Activated CD8-positive, alpha-beta memory T cell treated with anti-CD3 and anti-CD28 coated beads, Interleukin-2, amount 50 U/mL, for 1 hour (primary cell): ENCODE results near the gene KRT38.
"Not testable (repeated sequence)": the region's sequence is repeated elsewhere in the genome, so short reads cannot be mapped to it uniquely, and the experiment has no call there.

Source experiments
- DNase-seq: peaks from one replicate; pipeline ENCODE4 v3.0.0-alpha.2; 2020; ENCODE audit errors: extremely low read depth

The KRT38 gene

DNA sequence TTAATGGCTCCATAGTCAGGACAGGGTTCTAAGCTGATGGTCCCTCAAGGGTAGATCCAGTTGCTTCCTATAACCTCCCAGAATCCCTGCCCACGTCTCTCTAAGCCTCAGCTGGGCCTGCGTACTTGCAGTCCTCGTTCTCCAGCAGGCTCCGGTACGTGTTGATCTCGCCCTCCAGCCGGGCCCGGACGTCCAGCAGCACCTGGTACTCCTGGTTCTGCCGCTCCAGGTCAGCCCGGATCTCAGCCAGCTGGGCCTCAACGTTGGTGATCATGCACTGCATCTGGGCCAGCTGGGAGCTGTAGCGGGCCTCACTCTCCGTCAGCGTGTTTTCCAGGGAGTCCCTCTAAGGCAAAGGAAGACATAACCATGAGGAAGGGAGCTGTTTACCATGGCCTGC lies 21.9 kb upstream of the KRT38 start:
- no peak for DNase-seq

- no peak for DNase-seq
Measured at GRCh38 chr17:41457676-41458075, 16.9 kb upstream of the KRT38 start.

DNA sequence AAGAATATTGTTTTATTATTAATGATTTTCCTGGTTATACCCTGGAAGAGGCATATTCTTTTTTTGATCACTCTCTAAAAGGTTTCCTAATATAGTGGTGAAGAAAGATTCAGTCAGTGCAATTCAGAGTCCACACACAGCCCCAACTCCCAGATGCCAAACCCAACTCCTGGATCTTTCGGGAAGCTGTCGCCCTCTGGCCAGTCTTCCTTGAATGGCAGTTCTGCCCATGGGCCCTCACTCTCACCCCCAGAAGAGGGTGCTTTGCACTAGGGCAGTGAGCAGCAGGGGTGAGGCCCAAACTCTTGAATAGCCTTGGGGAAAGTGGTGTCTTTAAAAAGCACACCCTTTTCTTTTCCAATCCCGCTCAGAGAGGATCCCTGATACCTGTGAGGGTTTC lies 15.4 kb upstream of the KRT38 start:
- no peak for DNase-seq

GRCh38 chr17:41455236-41455635 lies 14.5 kb upstream of the KRT38 start:
- DNase-seq = no peak

GRCh38 chr17:41453066-41453465 lies 12.3 kb upstream of the KRT38 start:
- no peak for DNase-seq

- no peak for DNase-seq
Measured at GRCh38 chr17:41452281-41452680, 11.5 kb upstream of the KRT38 start.

GRCh38 chr17:41451154-41451728 lies 10.5 kb upstream of the KRT38 start:
- no peak for DNase-seq

- no peak for DNase-seq
Measured at GRCh38 chr17:41449008-41449407, 8.2 kb upstream of the KRT38 start.

DNA sequence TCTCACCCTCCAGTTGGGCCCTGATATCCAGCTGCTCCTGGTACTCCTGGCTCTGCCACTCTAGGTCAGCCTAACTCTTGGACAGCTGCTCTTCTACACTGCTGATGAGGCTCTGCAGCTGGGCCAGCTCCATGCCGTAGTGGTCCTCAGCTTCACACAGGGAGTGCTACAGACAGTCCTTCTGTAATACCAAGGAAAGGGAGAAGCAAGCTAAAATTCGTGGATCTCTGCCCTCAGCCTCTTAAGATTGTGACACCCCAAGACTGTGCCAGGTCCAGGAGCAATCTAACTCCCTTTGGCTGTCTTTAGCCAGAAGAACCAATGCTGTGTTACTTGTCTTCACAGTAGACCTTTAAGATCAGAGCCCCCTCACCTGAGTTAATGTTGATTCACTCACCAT lies 7.7 kb upstream of the KRT38 start:
- no peak for DNase-seq

DNA sequence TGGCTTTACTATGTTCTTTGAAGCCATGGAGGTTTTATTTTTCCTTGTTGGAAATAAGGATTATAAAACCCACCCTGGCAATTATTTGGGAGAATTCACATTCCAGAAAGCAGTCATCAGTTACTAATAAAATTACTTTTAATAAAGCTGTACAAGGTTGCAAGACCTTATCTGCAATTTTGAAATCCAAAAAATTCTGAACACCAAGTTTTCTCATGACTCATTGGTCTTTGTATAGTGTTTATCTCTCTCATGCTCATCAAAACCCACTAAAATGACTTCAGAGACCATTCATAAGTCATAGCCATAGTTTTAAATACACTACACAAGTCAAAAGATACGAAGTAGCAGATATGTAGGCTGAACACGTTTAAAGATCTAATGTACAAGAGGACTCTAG lies 6.0 kb upstream of the KRT38 start:
- DNase-seq = no peak

DNA sequence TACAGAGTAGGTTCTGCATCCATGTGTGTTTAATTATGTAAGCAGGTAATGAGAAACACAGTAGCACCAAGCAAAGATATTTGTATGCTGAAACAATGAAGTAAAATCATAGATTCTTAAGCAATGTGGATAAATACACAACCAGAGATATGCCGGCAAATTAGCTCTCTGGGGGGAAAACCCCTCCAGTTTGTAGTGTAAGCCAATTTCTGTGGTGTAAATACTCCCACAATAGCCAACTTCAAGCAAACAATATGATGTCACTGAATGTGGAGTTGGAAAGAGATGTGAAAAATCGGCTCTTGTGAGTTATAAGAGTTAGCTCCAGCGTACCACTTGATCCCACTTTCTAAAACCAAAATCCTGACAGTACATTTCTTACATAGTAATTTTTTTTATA lies 3.9 kb upstream of the KRT38 start:
- no peak for DNase-seq

- no peak for DNase-seq
Measured at GRCh38 chr17:41444186-41444585, 3.4 kb upstream of the KRT38 start.

DNA sequence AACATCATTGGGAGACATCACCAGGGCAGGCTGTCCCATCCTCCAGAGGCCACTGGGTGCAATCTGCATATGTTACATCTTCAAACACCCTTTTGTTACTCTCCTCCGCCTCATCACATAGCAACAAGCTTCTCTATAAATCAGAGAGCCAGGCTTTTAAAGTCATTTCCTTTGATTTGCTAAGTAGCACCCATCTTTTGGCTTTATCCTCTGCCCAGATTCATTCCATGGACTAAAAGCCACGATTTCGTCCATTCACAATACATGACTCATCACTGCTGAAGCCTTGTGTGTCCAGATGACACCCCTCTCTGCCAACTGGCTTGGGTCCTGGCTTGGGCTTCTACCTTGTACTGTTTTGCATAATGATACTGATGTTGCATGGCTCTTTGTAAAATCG lies 2.0 kb upstream of the KRT38 start:
- DNase-seq = no peak

- DNase-seq = no peak
Measured at GRCh38 chr17:41439375-41439774, 1.4 kb downstream of the KRT38 start.

DNA sequence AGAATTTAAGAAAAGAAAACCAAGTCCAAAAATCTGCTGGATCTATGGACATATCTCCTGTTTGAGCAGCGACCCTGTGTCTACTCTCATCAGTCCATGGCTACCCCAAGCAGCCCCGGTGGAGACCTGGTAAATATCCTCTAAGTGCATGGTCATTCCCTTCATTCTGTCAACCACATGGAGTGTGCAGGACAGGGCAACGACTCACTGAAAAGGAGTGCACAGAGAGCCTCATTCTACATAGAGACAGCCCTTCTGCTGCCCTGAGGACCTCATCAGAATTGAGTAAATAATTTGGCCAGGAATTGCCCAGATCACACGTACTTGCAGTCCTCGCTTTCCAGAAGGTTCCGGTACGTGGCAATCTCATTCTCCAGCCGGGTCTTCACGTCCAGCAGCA lies 3.0 kb downstream of the KRT38 start:
- no peak for DNase-seq

GRCh38 chr17:41437254-41437653 lies 3.5 kb downstream of the KRT38 start:
- DNase-seq = no peak

GRCh38 chr17:41434415-41434814 lies 6.4 kb downstream of the KRT38 start:
- DNase-seq = no peak

DNA sequence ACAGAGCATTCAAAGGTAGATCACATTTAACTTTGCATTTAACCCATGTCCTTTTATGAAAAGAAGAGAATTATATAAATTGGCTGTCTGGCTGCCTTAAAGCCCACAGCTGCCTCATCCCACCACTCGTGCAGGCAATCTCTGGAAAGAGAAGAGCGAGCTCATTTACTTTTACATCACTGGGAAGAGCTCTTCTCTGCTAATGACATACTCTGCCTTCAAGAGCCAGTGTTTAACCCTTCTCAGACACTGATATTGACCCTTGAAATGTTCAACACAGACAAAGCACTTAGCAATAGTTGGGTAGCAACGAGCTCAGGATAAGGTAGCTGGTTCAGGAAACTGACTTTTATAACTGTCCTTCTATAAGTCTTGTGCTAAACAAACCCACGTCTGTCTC lies 6.8 kb downstream of the KRT38 start:
- DNase-seq = no peak

DNA sequence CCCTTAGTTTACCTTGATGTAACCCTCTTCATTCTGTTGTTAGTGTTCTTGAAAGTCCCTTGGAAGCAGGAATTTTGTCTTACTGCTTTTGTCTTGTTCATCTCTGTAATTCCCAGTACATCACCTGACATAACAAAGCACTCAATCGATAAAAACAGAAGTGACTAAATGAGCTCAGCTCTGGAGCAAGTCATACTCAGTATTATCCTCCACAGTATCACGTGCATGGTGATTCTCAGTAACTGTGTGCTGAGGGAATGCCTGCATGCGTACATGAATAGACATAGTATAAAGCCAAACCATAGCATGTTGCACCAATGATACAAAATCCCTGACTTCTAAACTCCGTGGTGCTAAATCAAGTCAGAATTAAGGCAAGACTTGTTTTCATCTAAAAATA lies 7.2 kb downstream of the KRT38 start:
- no peak for DNase-seq

DNA sequence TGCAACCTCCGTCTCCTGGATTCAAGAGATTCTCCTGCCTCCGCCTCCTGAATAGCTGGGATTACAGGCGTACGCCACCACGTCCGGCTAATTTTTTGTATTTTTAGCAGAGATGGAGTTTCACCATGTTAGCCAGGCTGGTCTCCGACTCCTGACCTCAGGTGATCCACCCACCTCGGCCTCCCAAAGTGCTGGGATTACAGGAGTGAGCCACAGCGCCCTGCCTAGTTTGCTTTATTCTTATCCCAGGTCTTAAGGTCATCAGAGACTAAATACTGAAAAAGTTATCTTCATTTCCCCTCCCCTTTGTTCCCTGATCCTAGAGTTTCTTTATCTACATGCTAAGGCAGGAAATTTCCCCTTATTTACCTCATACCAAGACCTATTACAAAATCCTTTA lies 10.4 kb downstream of the KRT38 start:
- DNase-seq = not testable (repeated sequence)

DNA sequence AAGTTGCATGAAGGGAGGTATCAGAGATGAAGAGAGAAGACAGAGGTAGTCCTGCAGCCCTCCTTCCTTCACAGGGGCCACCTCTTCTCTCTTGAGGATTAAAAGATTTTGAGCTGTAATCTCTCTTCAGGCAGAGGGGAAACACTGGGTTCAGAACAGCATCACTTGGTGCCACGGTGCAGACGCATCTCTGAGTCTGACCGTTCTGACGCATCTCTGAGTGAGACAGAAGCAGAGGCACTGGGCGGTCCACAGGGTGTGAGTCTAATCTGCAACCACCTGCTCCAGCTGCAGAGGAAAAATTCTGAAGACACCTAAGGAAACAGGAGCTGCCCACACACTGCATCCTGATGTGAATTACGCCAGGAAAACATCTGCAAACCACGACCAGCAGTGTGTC lies 11.1 kb downstream of the KRT38 start:
- DNase-seq = no peak

DNA sequence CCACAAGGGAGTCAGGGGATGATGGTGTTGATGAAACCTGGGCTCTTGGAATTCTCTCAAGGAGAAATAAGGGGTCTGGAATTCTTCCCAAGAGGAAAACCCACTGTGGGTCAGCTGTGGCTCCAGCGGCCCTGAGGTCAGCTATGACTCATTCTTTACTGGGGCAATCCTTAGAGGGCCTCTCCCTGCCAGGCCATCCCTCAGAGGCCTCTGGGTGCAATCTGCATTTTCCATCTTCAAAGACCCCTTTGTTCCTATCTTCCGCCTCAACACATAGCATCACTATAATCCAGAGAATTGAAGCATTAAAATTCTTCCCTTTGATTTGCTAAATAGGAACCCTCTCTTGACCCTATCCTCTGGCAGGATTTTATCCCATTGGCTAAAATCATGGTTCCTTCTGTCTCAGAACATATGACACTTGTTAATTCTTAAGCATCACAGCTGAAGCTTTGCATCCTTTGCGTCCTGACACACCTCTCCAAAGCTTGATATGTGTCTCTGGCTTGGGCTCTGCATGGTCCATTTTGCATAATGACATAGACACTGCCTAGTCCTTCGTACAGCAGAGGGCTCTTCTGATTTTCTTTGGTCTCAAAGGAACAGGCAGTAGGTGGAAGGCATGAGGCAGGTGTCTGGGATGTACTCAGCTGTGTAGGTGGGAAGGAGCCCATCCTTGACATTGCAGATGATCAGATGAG lies 12.0 kb downstream of the KRT38 start:
- no peak for DNase-seq

GRCh38 chr17:41424111-41424635 lies 16.6 kb downstream of the KRT38 start, which contains the start of gene KRT37:
KRT37 (minus strand) TSS chr17:41424585; CDS start chr17:41424523, 62 bp downstream.
- no peak for DNase-seq

DNA sequence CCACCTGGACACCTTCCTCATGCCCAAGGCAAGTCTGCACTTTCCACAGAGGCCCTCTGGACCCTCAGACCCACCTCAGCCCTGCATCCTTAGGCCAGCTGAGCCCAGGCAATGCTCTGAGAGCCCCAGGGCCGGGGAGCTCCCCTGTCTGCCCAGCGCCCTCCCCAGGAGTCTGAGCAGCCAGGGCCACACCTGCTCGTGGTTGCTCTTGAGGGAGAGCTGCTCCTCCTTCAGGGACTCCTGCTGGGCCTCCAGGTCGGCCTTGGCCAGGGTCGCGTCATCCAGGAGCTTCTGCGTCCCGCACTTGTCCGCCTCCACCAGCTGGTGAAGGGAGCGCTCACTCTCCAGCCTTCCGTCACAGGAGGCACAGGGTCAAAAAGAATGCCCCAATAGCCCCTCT lies 18.2 kb downstream of the KRT38 start:
- not testable (repeated sequence) for DNase-seq
